Measurements from ENCODE around the gene KHSRP.
"Not testable (repeated sequence)": the region's sequence is repeated elsewhere in the genome, so short reads cannot be mapped to it uniquely, and the experiment has no call there.

KHSRP gene

DNA sequence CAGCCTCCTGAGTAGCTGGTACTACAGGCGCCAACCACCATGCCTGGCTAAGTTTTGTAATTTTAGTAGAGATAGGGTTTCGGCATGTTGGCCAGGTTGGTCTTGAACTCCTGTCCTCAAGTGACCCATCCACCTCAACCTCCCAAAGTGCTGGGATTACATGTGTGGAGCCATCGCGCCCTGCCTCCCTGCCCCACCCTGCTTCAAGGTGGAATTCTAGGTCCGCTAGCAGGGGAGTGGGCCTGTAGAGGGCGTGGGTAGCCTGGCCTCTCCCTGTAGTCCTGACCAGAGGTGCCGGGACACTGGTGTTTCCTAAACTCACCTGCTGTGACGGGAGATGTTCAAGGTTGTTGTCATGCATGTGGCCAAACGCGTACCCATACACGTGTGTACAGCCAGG is 8.6 kb upstream of the KHSRP start:
- H3K27ac ChIP-seq = no peak overlapping the region
- no peak for TF ChIP-seq CTCF (IDR thresholded peaks at IDR 0.05)
- TF ChIP-seq ZFX (IDR thresholded peaks at IDR 0.05; ENCODE audit: borderline replicate concordance) = no peak

- TF ChIP-seq CTCF (IDR thresholded peaks at IDR 0.05) (no peak), ZFX (IDR thresholded peaks at IDR 0.05; ENCODE audit: borderline replicate concordance) (no peak)
- H3K27ac ChIP-seq = no peak overlapping the region
Observed at GRCh38 chr19:6431891-6432290, 7.3 kb upstream of the KHSRP start.

DNA sequence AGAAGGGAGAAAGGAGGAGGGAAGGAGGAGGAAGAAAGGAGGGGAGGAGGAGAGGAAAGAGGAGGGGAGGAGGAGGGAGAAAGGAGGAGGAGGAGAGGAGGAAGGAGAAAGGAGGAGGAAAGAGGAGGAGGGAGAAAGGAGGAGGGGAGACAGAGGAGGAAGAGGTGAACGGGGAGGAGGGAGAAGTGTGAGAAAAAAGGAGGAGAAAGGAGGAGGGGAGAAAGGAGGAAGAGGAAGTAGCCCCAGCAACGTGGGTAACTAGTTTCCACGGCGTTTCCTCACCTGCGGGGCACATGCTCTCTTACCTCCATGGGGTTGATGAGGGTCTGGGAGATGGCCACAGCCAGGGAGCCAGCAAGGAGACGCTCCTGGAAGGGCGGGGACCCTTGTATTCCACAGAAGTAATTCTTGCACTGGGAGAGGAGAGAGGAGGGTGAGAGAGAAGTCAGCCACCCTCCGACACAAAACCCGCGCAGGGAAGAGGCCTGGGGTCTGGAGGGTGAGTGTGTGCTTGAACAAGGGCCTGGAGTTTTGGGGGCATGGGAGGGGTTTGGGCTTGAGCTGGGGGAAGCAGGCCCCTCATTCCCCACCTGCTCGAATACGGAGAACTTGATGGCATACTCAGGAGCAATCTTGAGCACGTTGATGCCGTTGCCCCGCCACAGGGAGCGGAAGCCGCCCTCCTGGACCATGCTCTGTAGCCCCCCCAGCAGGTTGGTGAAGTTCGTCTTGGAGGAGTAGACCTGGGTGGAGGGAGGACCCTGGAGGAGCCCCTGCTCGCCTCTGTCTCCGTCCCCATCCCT is 5.0 kb upstream of the KHSRP start:
- TF ChIP-seq ZFX (IDR thresholded peaks at IDR 0.05; ENCODE audit: borderline replicate concordance) = no peak
- TF ChIP-seq CTCF (IDR thresholded peaks at IDR 0.05) = no peak
- H3K27ac ChIP-seq = no peak overlapping the region

GRCh38 chr19:6428692-6429418 is 4.2 kb upstream of the KHSRP start:
- H3K27ac ChIP-seq = not testable (repeated sequence)

GRCh38 chr19:6427131-6427530 is 2.5 kb upstream of the KHSRP start:
- TF ChIP-seq ZFX (IDR thresholded peaks at IDR 0.05; ENCODE audit: borderline replicate concordance) (no peak), CTCF (IDR thresholded peaks at IDR 0.05) (no peak)
- H3K27ac ChIP-seq = no peak overlapping the region

GRCh38 chr19:6425732-6426620 is 1.4 kb upstream of the KHSRP start:
- no peak for TF ChIP-seq CTCF (IDR thresholded peaks at IDR 0.05)

GRCh38 chr19:6424939-6425731 is 524 bp upstream of the KHSRP start:
- TF ChIP-seq ZFX (IDR thresholded peaks at IDR 0.05; ENCODE audit: borderline replicate concordance) = no peak
- TF ChIP-seq CTCF (IDR thresholded peaks at IDR 0.05) = no peak
- H3K27ac ChIP-seq = peak overlapping the region; percentile 85

More at GRCh38 chr19:6425732-6426620, 1.4 kb upstream of the KHSRP start:
- H3K27ac ChIP-seq = peak overlapping the region; percentile 85
